Measurements from ENCODE around the gene VSIG2.

VSIG2 gene

GRCh38 chr11:124739479-124740276, 12.4 kb downstream of the VSIG2 start, which contains the start of gene NRGN:
Gene NRGN (plus strand): TSS chr11:124739942. CDS start chr11:124740085, 143 bp downstream.
- peak within 1 kb of the TSS; percentile 55 for H3K4me3 ChIP-seq (ENCODE audit: low read length)
- DNase-seq (ENCODE audit: low read depth): peak; percentile 76
- TF ChIP-seq, protein P1, sequence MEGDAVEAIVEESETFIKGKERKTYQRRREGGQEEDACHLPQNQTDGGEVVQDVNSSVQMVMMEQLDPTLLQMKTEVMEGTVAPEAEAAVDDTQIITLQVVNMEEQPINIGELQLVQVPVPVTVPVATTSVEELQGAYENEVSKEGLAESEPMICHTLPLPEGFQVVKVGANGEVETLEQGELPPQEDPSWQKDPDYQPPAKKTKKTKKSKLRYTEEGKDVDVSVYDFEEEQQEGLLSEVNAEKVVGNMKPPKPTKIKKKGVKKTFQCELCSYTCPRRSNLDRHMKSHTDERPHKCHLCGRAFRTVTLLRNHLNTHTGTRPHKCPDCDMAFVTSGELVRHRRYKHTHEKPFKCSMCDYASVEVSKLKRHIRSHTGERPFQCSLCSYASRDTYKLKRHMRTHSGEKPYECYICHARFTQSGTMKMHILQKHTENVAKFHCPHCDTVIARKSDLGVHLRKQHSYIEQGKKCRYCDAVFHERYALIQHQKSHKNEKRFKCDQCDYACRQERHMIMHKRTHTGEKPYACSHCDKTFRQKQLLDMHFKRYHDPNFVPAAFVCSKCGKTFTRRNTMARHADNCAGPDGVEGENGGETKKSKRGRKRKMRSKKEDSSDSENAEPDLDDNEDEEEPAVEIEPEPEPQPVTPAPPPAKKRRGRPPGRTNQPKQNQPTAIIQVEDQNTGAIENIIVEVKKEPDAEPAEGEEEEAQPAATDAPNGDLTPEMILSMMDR (conservative IDR thresholded peaks at IDR 0.05; ENCODE audit: low read length): no peak

DNA sequence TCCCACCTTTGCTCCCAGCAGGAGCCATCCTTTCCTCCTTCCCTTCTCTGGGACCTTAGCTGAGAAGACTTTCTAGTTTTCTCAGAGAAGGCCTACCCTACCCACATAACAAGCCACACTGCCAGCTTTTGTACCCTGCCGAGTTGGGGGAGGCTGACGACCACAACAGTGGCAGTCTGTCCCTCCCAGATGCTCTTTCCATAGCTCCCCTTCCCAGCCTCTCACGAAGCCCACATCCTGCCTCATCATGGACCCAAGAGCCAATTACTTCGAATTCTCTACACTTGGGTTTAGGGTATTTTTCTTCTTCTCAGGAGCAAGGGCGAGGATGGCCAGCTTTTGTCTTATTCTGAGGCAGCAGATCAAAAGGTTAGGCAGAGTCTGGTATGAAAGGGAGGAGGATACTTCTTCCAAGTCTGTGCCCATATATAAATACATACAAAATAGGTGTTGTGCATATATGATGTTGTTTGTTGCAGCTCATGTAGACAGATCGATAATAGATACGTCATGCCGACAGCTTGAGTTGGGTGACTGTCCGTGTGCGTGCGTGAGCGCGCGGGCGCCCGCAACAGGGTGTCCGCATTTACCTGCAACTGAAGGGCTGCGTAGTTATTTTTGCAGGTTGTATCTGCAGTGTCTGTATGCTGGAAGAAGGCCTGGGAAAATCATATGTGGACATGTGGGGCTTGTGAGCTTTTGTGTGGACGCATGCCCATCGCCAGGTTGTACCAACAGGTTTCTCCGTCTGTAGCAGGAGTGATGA, 13.2 kb downstream of the VSIG2 start:
- no peak for DNase-seq (ENCODE audit: low read depth)
- TF ChIP-seq, protein P1 (conservative IDR thresholded peaks at IDR 0.05; ENCODE audit: low read length): no peak
- H3K4me3 ChIP-seq (ENCODE audit: low read length): peak overlapping the region; percentile 55

DNA sequence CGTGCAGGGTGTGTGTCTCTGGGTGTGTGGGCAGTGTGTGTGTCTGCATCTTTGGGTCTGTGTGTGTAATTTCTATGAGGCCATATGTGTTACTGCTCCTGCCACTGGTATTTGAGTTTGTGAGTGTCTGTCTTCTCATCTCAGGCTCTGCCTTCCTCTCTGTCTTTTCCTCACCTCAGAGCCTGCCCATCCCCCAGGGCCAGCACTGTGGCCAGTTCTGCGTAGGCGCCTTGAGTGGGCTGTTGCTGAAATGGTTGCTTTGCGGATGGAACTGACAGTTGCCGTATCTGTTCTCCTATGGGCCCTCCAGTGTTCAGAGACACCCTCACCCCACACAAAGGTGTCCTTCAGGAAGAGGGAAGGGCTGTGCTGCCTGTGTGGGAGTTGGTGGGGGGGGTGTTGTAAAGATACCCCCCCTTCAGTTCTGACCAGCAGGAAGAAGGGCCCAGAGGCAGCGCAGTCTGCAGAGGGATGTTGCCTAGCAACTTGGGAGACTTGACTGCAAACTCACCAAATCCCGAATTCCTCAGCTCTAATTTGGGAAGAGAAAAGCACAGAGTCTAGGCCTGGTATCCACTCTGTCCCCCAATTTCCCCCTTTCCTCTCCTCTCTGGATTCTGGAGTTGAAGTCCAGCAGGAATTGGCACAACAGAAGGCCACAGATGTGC, 14.3 kb downstream of the VSIG2 start:
- no peak for DNase-seq (ENCODE audit: low read depth)

DNA sequence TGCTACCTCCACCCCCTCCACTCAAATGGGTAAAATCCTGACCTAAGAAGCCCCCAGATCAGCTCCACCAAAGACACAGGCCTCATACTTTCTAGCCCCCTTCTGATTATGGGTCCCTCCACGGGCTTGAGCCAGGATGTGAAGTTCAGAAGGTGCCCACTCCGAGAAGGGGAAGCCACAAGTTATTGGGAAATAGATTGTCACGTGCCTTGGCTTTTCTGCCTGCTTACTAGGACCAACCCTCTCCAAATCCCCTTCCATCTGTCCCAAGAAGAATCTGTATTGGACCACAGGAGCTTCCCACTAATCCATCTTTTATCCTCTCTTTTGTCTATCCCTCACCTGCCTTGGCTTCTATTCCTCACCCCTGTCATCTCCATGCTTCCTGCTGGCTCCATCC, 15.3 kb downstream of the VSIG2 start:
- no peak for DNase-seq (ENCODE audit: low read depth)
- TF ChIP-seq, protein P1 (conservative IDR thresholded peaks at IDR 0.05; ENCODE audit: low read length): no peak

More for the DNA sequence above, 14.3 kb downstream of the VSIG2 start:
- H3K4me3 ChIP-seq (ENCODE audit: low read length): no peak overlapping the region
- TF ChIP-seq, protein P1 (conservative IDR thresholded peaks at IDR 0.05; ENCODE audit: low read length): no peak

DNA sequence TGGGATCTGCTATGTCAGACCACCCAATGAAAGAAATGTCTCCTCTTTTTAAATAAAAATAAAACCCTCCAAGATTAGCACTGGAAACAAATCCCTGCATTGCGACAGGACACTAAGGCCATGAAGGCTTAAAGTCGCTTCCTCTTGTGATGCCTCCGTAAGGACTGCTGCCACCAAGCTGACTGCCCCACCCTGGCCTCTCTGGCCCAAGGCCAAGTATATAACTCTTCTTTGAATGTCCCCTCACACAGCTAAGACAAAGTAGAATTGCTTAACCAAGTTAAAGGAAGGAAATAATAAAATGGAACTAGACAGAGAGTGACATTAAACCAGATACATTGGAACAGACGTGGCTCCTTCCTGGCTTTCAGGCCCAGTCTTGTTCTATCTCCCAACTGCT, 19.8 kb downstream of the VSIG2 start:
- no peak for DNase-seq (ENCODE audit: low read depth)
- TF ChIP-seq, protein P1 (conservative IDR thresholded peaks at IDR 0.05; ENCODE audit: low read length): no peak
- no peak overlapping the region for H3K4me3 ChIP-seq (ENCODE audit: low read length)

More for the DNA sequence above, 15.3 kb downstream of the VSIG2 start:
- no peak overlapping the region for H3K4me3 ChIP-seq (ENCODE audit: low read length)

GRCh38 chr11:124729571-124729970, 22.5 kb downstream of the VSIG2 start:
- DNase-seq (ENCODE audit: low read depth): no peak
- TF ChIP-seq, protein P1 (conservative IDR thresholded peaks at IDR 0.05; ENCODE audit: low read length): no peak
- H3K4me3 ChIP-seq (ENCODE audit: low read length): no peak overlapping the region
